ENCODE results near the gene ZFTA. TPM values are rescaled to one million over a fixed set of nuclear protein-coding genes. Genes with fewer than 3 reads are reported as not detected.

Gene ZFTA
- total RNA-seq, 4 donors from 2014 or later = 3.3 to 5.0 (median 4.8) TPM

GRCh38 chr11:63766531-63767235 is 1.9 kb downstream of the ZFTA start:
- Histone ChIP-seq H3K4me1 (peaks cover 61% of the 10 kb centered on the region), H3K36me3 (peaks cover 4% of the 10 kb centered on the region), H3K9me3 (no peaks in the 10 kb centered on the region), H3K27ac (no peak overlapping the region), H3K4me3 (peak overlapping the region; percentile 94), H3K27me3 (no peaks in the 10 kb centered on the region)
- no peak for TF ChIP-seq EP300 (IDR thresholded peaks at IDR 0.05)
- TF ChIP-seq POLR2AphosphoS5 (IDR thresholded peaks at IDR 0.05) = no peak
- no peak for TF ChIP-seq CTCF (IDR thresholded peaks at IDR 0.05)
- TF ChIP-seq POLR2A (IDR thresholded peaks at IDR 0.05) = no peak
- no peak for DNase-seq (ENCODE audit: low spot score in 2 of 2)
- WGBS = 56% methylated on average over 7 of the region's 7 CpGs

DNA sequence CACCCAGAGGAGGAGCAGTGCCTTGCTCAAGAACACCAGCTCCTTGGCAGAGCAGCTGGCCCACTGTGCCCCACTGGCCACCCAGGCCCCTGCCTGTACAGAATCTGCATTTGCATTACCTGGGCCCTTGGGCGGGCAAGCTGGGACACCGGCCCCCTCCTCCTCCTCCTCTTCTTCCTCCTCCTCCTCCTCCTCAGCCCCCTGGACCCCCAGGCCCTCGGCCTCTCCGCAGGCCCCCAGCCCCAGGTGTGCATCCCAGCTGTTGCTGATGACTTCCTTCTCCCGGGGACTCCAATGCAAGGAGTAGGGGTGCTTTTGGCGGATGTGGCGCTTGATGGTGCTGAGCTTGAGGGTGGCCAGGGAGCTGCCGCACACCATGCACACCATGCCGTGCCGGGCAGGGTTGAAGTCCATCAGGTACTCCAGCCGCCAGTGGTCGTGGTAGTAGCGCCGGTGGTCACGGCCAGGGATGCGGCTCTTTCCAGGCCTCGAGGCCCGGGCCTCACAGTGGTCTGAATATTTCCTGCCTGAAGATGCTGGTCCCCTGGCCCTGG is 2.8 kb downstream of the ZFTA start:
- H3K27me3 ChIP-seq = no peaks in the 10 kb centered on the region
- WGBS = 80% methylated on average over 6 of the region's 18 CpGs
- no peaks in the 10 kb centered on the region for H3K9me3 ChIP-seq
- H3K27ac ChIP-seq = no peak overlapping the region
- H3K4me3 ChIP-seq = no peak overlapping the region
- TF ChIP-seq POLR2AphosphoS5 (IDR thresholded peaks at IDR 0.05) = no peak
- TF ChIP-seq EP300 (IDR thresholded peaks at IDR 0.05) = no peak
- no peak for TF ChIP-seq POLR2A (IDR thresholded peaks at IDR 0.05)
- TF ChIP-seq CTCF (IDR thresholded peaks at IDR 0.05) = no peak
- peaks cover 8% of the 10 kb centered on the region for H3K36me3 ChIP-seq
- DNase-seq (ENCODE audit: low spot score in 2 of 2) = peak in 1 of 2 donors; percentile 66
- H3K4me1 ChIP-seq = peaks cover 61% of the 10 kb centered on the region

DNA sequence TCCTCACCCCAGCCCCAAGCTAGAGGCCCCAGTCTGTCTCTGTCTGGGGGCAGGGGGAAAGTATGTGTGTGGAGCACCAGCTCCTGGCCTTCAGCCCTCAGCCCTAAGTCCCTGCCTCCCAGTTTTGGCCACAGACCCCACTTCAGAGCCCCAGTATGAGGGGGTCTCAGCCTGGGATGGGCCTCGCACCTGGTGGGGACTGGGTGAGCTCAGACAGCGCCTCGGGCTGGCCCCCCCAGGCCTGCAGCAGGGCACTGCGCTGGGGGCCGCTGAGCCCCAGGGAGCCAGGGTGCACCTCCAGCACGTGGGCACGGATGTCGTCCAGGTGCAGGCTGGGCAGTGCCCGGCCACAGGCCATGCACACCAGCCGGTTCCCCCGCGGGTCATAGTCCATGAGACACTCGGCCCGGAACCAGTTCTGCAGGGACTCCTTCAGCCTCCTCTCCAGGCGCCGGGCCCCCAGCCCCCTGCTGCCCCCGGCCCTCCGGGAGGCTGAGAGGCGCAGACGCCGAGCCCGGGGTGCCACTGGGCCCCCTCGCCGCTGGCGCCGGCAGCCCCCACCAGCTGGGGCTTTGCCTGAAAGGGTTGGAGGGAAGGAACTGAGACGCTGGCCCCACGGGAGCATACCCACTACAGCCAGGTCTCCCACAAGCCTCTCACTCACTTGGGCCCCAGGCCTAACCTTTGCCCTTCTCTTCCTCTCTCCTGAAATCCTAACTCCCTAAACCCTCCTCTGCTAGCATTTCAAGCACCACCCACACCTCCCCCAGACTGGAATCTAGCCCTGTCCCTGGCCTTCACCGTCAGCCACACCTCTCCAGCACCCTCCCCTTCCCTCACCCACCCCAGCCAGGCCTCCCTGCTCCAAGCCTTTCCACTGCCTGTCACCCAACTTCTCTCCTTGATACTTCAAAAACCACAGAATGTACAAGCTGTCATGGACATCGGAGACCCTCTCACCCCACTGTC is 3.6 kb downstream of the ZFTA start:
- DNase-seq (ENCODE audit: low spot score in 2 of 2) = no peak
- TF ChIP-seq POLR2AphosphoS5 (IDR thresholded peaks at IDR 0.05) = no peak
- TF ChIP-seq POLR2A (IDR thresholded peaks at IDR 0.05) = no peak
- TF ChIP-seq EP300 (IDR thresholded peaks at IDR 0.05) = no peak
- H3K36me3 ChIP-seq = peaks cover 15% of the 10 kb centered on the region
- no peak overlapping the region for H3K27ac ChIP-seq
- 70% methylated on average over 14 of the region's 30 CpGs for WGBS
- no peaks in the 10 kb centered on the region for H3K9me3 ChIP-seq
- no peaks in the 10 kb centered on the region for H3K27me3 ChIP-seq
- H3K4me1 ChIP-seq = peaks cover 61% of the 10 kb centered on the region
- H3K4me3 ChIP-seq = no peak overlapping the region

- Histone ChIP-seq H3K4me1 (peaks cover 56% of the 10 kb centered on the region), H3K9me3 (no peaks in the 10 kb centered on the region), H3K36me3 (peaks cover 15% of the 10 kb centered on the region), H3K4me3 (no peak overlapping the region), H3K27me3 (no peaks in the 10 kb centered on the region), H3K27ac (no peak overlapping the region)
- WGBS = 89% methylated on average over 10 of the region's 23 CpGs
- TF ChIP-seq CTCF (IDR thresholded peaks at IDR 0.05) (no peak), EP300 (IDR thresholded peaks at IDR 0.05) (no peak), POLR2AphosphoS5 (IDR thresholded peaks at IDR 0.05) (no peak), POLR2A (IDR thresholded peaks at IDR 0.05) (no peak)
- DNase-seq (ENCODE audit: low spot score in 2 of 2) = no peak
Observed at GRCh38 chr11:63764340-63764678, 4.3 kb downstream of the ZFTA start.

- H3K36me3 ChIP-seq = peaks cover 18% of the 10 kb centered on the region
- no peaks in the 10 kb centered on the region for H3K9me3 ChIP-seq
- no peak overlapping the region for H3K27ac ChIP-seq
- H3K4me3 ChIP-seq = peak overlapping the region; percentile 49
- DNase-seq (ENCODE audit: low spot score in 2 of 2) = no peak
- TF ChIP-seq POLR2AphosphoS5 (IDR thresholded peaks at IDR 0.05) (no peak), EP300 (IDR thresholded peaks at IDR 0.05) (no peak), CTCF (IDR thresholded peaks at IDR 0.05) (no peak), POLR2A (IDR thresholded peaks at IDR 0.05) (no peak)
- peaks cover 50% of the 10 kb centered on the region for H3K4me1 ChIP-seq
- WGBS = 76% methylated on average over 70 of the region's 82 CpGs
- H3K27me3 ChIP-seq = no peaks in the 10 kb centered on the region
Observed at GRCh38 chr11:63763496-63764339, 4.9 kb downstream of the ZFTA start.

Data from suprapubic skin (tissue), 4 donors.